ENCODE results near the gene WAPL.

- TF ChIP-seq E2F4 (CRISPR knock-in tag; IDR thresholded peaks at IDR 0.05; ENCODE audit: borderline replicate concordance, low read depth) (no peak; the same call in 1 of the 2 replicates), CTCF (IDR thresholded peaks at IDR 0.05) (peak; percentile 71), HMGXB4 (CRISPR knock-in tag; IDR thresholded peaks at IDR 0.05) (peak; percentile 97), MAX (CRISPR knock-in tag; IDR thresholded peaks at IDR 0.05) (peak; percentile 77), MXD4 (CRISPR knock-in tag; IDR thresholded peaks at IDR 0.05; ENCODE audit: borderline replicate concordance) (no peak), ZNF138 (CRISPR knock-in tag; conservative IDR thresholded peaks at IDR 0.05) (no peak), NFE2L1 (CRISPR knock-in tag; IDR thresholded peaks at IDR 0.05) (no peak)
These were observed 121.5 kb downstream of the WAPL start for GRCh38 chr10:86399879-86400704.

Data from WTC11 (cell line).